Transverse colon (tissue), 4 donors: Measurements from ENCODE around the gene TRMT6. TPM values are rescaled to one million over a fixed set of nuclear protein-coding genes. Genes with fewer than 3 reads are reported as not detected.

Experiments used
- DNase-seq: peaks from one replicate; pipeline ENCODE4 v3.0.0-alpha.2; 2019
- H3K27ac ChIP-seq, 4 donors: fragments of 200-600 bp; sonication (generic); 2 replicates each; pipeline ENCODE4 v1.5.1; 2016 to 2018; ENCODE audit warnings: inconsistent platforms in 4 of 4
- H3K27me3 ChIP-seq: fragments of 200-600 bp; sonication (generic); 2 replicates; pipeline ENCODE4 v1.5.1; 2017; ENCODE audit warnings: inconsistent platforms
- H3K36me3 ChIP-seq, 4 donors: fragments of 200-600 bp; sonication (generic); 2 replicates each; pipeline ENCODE4 v1.5.1; 2017 to 2019; ENCODE audit warnings: inconsistent platforms in 4 of 4
- H3K4me1 ChIP-seq, 4 donors: fragments of 200-600 bp; sonication (generic); 2 replicates each; pipeline ENCODE4 v1.5.1; 2017 to 2020; ENCODE audit warnings: inconsistent platforms in 4 of 4
- H3K4me3 ChIP-seq, 4 donors: fragments of 200-600 bp; sonication (generic); 1 replicate in 1 of 4; 2 replicates in 3 of 4; pipeline versions ENCODE4 v1.5.1 to v1.6.1; 2017 to 2019; ENCODE audit warnings: inconsistent platforms in 4 of 4
- H3K9me3 ChIP-seq, 2 donors: fragments of 200-600 bp; sonication (generic); 2 replicates each; pipeline ENCODE4 v1.5.1; 2017 to 2019; ENCODE audit warnings: inconsistent platforms in 2 of 2
- CTCF ChIP-seq, 5 experiments: fragments of 200-600 bp in 3 of 5; fragments of 450-650 bp in 2 of 5; sonication (generic) in 3 of 5; IDR thresholded peaks; 1 replicate in 2 of 5; 2 replicates in 3 of 5; pipeline ENCODE4 v1.5.1; 2016 to 2017; ENCODE audit warnings: antibody characterized with exemption in 5 of 5, inconsistent platforms in 3 of 5, mild to moderate bottlenecking in 2 of 5, moderate library complexity in 1 of 5
- EP300 ChIP-seq: sonication (generic); formaldehyde crosslinking; IDR thresholded peaks from one replicate; pipeline ENCODE4 v1.6.1; 2017; ENCODE audit warnings: antibody characterized with exemption, low read depth
- POLR2A ChIP-seq: fragments of 450-650 bp; IDR thresholded peaks from one replicate; pipeline ENCODE4 v1.6.1; 2016; ENCODE audit warnings: antibody characterized with exemption, mild to moderate bottlenecking, moderate library complexity
- POLR2AphosphoS5 ChIP-seq, 3 donors: sonication (generic); formaldehyde crosslinking; IDR thresholded peaks; one replicate each; pipeline ENCODE4 v1.6.1; 2016; ENCODE audit warnings: antibody characterized with exemption in 3 of 3
- WGBS, 2 donors: methylation state at CpG; one replicate each; pipeline ENCODE4 v1.1.5; 2018; ENCODE audit warnings: low coverage in 1 of 2; 5-methylcytosine and 5-hydroxymethylcytosine counted together
- in situ Hi-C, 4 donors: fragments of 200-750 bp; cut with MboI; loops; one replicate each; pipeline versions ENCODE4 v1.15.0 to v1.15.1; 2017; ENCODE audit warnings: low sequenced_read_pairs in 3 of 4, low pct_ligation_motif_present in 1 of 4, low pct_unique_long_range_greater_than_20kb in 1 of 4
- intact Hi-C: fragments of 100-400 bp; cut with DNase I; formaldehyde crosslinking; loops from one replicate; pipeline ENCODE4 v1.15.1; 2023; ENCODE audit warnings: low total_unique reads
- total RNA-seq, 4 donors: library from RNA; depleted of rRNA; stranded (reverse); fragments of >200 nt; gene quantifications; one replicate each; pipeline ENCODE4 v1.1.0, GENCODE V29; 2016

TRMT6 gene
- total RNA-seq, 4 donors from 2014 or later: 1.00 to 9.4 (median 4.3) TPM

GRCh38 chr20:5899444-5899843, 50.9 kb downstream of the TRMT6 start:
- no peaks in the 10 kb centered on the region for H3K36me3 ChIP-seq
- no peak overlapping the region for H3K4me3 ChIP-seq
- WGBS, 2 donors: 53% methylated on average over 1 of the region's 1 CpG; no CpG with 5 or more reads in 1 of the 2 donors
- intact Hi-C loops (no loop called here), in situ Hi-C loops (no loop called here)
- DNase-seq: no peak
- H3K27me3 ChIP-seq: peaks cover 5% of the 10 kb centered on the region
- H3K4me1 ChIP-seq: no peaks in the 10 kb centered on the region
- no peak overlapping the region for H3K27ac ChIP-seq
- no peaks in the 10 kb centered on the region for H3K9me3 ChIP-seq
- TF ChIP-seq EP300: no peak

GRCh38 chr20:5895626-5896025, 54.7 kb downstream of the TRMT6 start:
- Histone ChIP-seq H3K27ac (no peak overlapping the region), H3K9me3 (no peaks in the 10 kb centered on the region), H3K36me3 (no peaks in the 10 kb centered on the region), H3K4me3 (no peak overlapping the region), H3K27me3 (peaks cover 4% of the 10 kb centered on the region), H3K4me1 (no peaks in the 10 kb centered on the region)
- intact Hi-C loops: no loop called here
- TF ChIP-seq POLR2AphosphoS5 (IDR thresholded peaks at IDR 0.05) (no peak), POLR2A (no peak), EP300 (no peak), CTCF (IDR thresholded peaks at IDR 0.05) (no peak)
- in situ Hi-C loops: no loop called here
- no peak for DNase-seq
- WGBS, 2 donors: 81 to 90% methylated on average over 1 to 2 of the region's 2 CpGs

- no peaks in the 10 kb centered on the region for H3K9me3 ChIP-seq
- H3K4me1 ChIP-seq: no peaks in the 10 kb centered on the region
- WGBS, 2 donors: 83 to 90% methylated on average over 2 of the region's 2 CpGs
- in situ Hi-C loops (no loop called here), intact Hi-C loops (no loop called here)
- TF ChIP-seq POLR2A (no peak), POLR2AphosphoS5 (IDR thresholded peaks at IDR 0.05) (no peak), CTCF (IDR thresholded peaks at IDR 0.05) (no peak), EP300 (no peak)
- H3K4me3 ChIP-seq: no peak overlapping the region
- no peak for DNase-seq
- H3K36me3 ChIP-seq: no peaks in the 10 kb centered on the region
- H3K27ac ChIP-seq: no peak overlapping the region
- peaks cover 4% of the 10 kb centered on the region for H3K27me3 ChIP-seq
Measured at GRCh38 chr20:5893621-5894020, 56.7 kb downstream of the TRMT6 start.

GRCh38 chr20:5893052-5893451, 57.3 kb downstream of the TRMT6 start:
- H3K36me3 ChIP-seq: no peaks in the 10 kb centered on the region
- WGBS, 2 donors: 67 to 69% methylated on average over 3 of the region's 3 CpGs
- no peak overlapping the region for H3K4me3 ChIP-seq
- no peaks in the 10 kb centered on the region for H3K9me3 ChIP-seq
- DNase-seq: no peak
- H3K27me3 ChIP-seq: peaks cover 4% of the 10 kb centered on the region
- in situ Hi-C loops (no loop called here), intact Hi-C loops (no loop called here)
- no peak overlapping the region for H3K27ac ChIP-seq
- TF ChIP-seq EP300 (no peak), CTCF (IDR thresholded peaks at IDR 0.05) (no peak), POLR2AphosphoS5 (IDR thresholded peaks at IDR 0.05) (no peak), POLR2A (no peak)
- no peaks in the 10 kb centered on the region for H3K4me1 ChIP-seq

- in situ Hi-C loops (no loop called here), intact Hi-C loops (no loop called here)
- Histone ChIP-seq H3K27ac (no peak overlapping the region), H3K9me3 (no peaks in the 10 kb centered on the region), H3K36me3 (no peaks in the 10 kb centered on the region), H3K27me3 (peaks cover 4% of the 10 kb centered on the region), H3K4me1 (no peaks in the 10 kb centered on the region), H3K4me3 (no peak overlapping the region)
- DNase-seq: no peak
- TF ChIP-seq CTCF (IDR thresholded peaks at IDR 0.05): no peak
- WGBS, 2 donors: 73 to 78% methylated on average over 9 to 10 of the region's 10 CpGs
Measured at GRCh38 chr20:5890773-5891441, 59.4 kb downstream of the TRMT6 start.
